Spleen (tissue), 11 donors: ENCODE measurements around the gene RPRD1B. TPM values are rescaled to one million over a fixed set of nuclear protein-coding genes. Genes with fewer than 3 reads are reported as not detected.
A peak's percentile ranks its signal among the peaks of the same experiment; 100 is the strongest.

Experiments
- DNase-seq: peaks from one replicate; pipeline ENCODE4 v3.0.0-alpha.2; 2020
- H3K27ac ChIP-seq, 8 donors: fragments of 200-600 bp; sonication (generic) in 7 of 8; 1 replicate in 4 of 8; 2 replicates in 4 of 8; pipeline versions ENCODE4 v1.5.0 to v1.8.0; 2016 to 2021; ENCODE audit warnings: inconsistent platforms in 4 of 8, mild to moderate bottlenecking in 4 of 8, moderate library complexity in 1 of 8
- H3K27me3 ChIP-seq, 7 donors: fragments of 200-600 bp; sonication (generic) in 6 of 7; replicated peaks in 1 of 7; 1 replicate in 4 of 7; 2 replicates in 3 of 7; pipeline versions ENCODE4 v1.5.0 to v1.8.0; 2016 to 2021; ENCODE audit warnings: inconsistent platforms in 3 of 7, mild to moderate bottlenecking in 1 of 7
- H3K36me3 ChIP-seq, 6 donors: fragments of 200-600 bp; sonication (generic) in 5 of 6; 1 replicate in 4 of 6; 2 replicates in 2 of 6; pipeline versions ENCODE4 v1.5.0 to v1.8.0; 2016 to 2021; ENCODE audit warnings: inconsistent platforms in 2 of 6
- H3K4me1 ChIP-seq, 6 donors: fragments of 200-600 bp; sonication (generic) in 5 of 6; 1 replicate in 3 of 6; 2 replicates in 3 of 6; pipeline versions ENCODE4 v1.5.0 to v1.8.0; 2016 to 2021; ENCODE audit warnings: inconsistent platforms in 3 of 6
- H3K4me3 ChIP-seq, 8 donors: fragments of 200-600 bp; sonication (generic) in 7 of 8; 1 replicate in 4 of 8; 2 replicates in 4 of 8; pipeline versions ENCODE4 v1.5.0 to v1.8.0; 2016 to 2021; ENCODE audit warnings: inconsistent platforms in 4 of 8, mild to moderate bottlenecking in 4 of 8, moderate library complexity in 2 of 8
- H3K9me3 ChIP-seq, 8 donors: fragments of 200-600 bp; sonication (generic) in 7 of 8; 1 replicate in 4 of 8; 2 replicates in 4 of 8; pipeline versions ENCODE4 v1.5.0 to v1.8.0; 2016 to 2021; ENCODE audit warnings: inconsistent platforms in 4 of 8
- POLR2A ChIP-seq, 3 donors: fragments of 450-650 bp; IDR thresholded peaks; one replicate each; pipeline ENCODE4 v1.5.1; 2017; ENCODE audit warnings: antibody characterized with exemption in 3 of 3, mild to moderate bottlenecking in 1 of 3
- POLR2AphosphoS5 ChIP-seq, 3 donors: sonication (generic); formaldehyde crosslinking; IDR thresholded peaks; one replicate each; pipeline ENCODE4 v1.5.1; 2017; ENCODE audit warnings: antibody characterized with exemption in 3 of 3
- WGBS, 5 donors: extraction: QIAGEN DNeasy Blood & Tissue Kit in 3 of 5; methylation state at CpG; one replicate each; pipeline versions ENCODE4 v1.1.5 to v1.1.7; 2013 to 2018; 5-methylcytosine and 5-hydroxymethylcytosine counted together
- intact Hi-C: fragments of 100-400 bp; cut with DNase I; formaldehyde crosslinking; loops from one replicate; pipeline ENCODE4 v1.15.0; 2023; ENCODE audit warnings: low total_unique reads
- polyA plus RNA-seq, 3 donors: library from polyadenylated mRNA; stranded (reverse); fragments of 200-250 nt; gene quantifications; one replicate each; pipeline ENCODE4 v1.2.1, GENCODE V29; 2013
- total RNA-seq, 7 donors: library from RNA; depleted of rRNA in 3 of 7; stranded (reverse); fragments of >200 nt in 3 of 7; fragmentation: NEBNext Ultra II Directional in 4 of 7; extraction: Animal tissue kit (Norgen Biotek cat#: 25700) in 4 of 7; gene quantifications; one replicate each; pipeline versions ENCODE4 v1.1.0 to v1.2.1, GENCODE V29; 2016 to 2021
- TF ChIP-seq, protein P1 (sequence below), 11 experiments: fragments of 200-600 bp in 7 of 11; fragments of 450-650 bp in 4 of 11; sonication (generic) in 4 of 11; IDR thresholded peaks in 8 of 11; conservative IDR thresholded peaks in 3 of 11; 1 replicate in 7 of 11; 2 replicates in 4 of 11; pipeline versions ENCODE4 v1.4.0 to v1.8.0; 2016 to 2021; ENCODE audit warnings: antibody characterized with exemption in 11 of 11, inconsistent platforms in 4 of 11, mild to moderate bottlenecking in 1 of 11
- donor health status: healthy with polysubstance abuse.
- donor health status: DM: no; HTN: no; CAD: no; lungs with moderate emphysema.
- donor health status: DM: no; HTN: no; CAD: no.
- donor health status: Bipolar disorder and iron deficiency.
- donor health status: healthy.
- donor health status: DM: no; HTN: no; CAD: no.
- donor health status: DM: yes; HTN: yes; CAD: no.

RPRD1B gene
- total and polyA plus RNA-seq, 10 donors = 7.1 to 42.0 (median 31.2) TPM

DNA sequence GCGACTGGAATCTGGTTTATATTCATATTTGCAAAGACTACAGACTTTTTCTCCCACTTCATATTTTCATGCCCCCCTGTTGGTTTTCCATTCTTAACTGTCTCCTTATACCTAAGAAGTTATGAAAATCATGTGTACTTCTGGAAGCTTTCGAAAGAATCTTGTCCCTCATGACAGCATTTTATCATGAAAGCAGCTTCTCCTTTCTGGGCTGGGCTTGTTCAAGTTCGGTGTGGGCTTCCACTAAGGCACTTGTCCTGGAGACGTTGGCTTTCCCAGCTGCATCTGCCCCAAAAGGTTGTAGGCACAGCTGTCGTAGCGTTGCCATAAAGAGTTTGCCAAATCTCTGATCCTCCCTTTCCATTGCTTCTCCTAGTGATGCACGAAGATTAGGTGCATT is 56.5 kb downstream of the RPRD1B start:
- no peak for DNase-seq
- H3K9me3 ChIP-seq = no peaks in the 10 kb centered on the region
- TF ChIP-seq POLR2A (IDR thresholded peaks at IDR 0.05) (no peak), POLR2AphosphoS5 (IDR thresholded peaks at IDR 0.05) (no peak)
- peaks cover 30 to 64% (median 38%) of the 10 kb centered on the region in 6 donors for H3K4me1 ChIP-seq
- intact Hi-C loops = no loop called here
- H3K27ac ChIP-seq = peak overlapping the region in 2 of 8 donors; percentile 88 to 90
- WGBS, 5 donors = 84 to 93% (median 85%) methylated on average over 7 of the region's 7 CpGs
- peaks cover 0 to 63% (median 43%) of the 10 kb centered on the region in 6 donors for H3K36me3 ChIP-seq
- H3K4me3 ChIP-seq = no peak overlapping the region
- H3K27me3 ChIP-seq = no peaks in the 10 kb centered on the region

DNA sequence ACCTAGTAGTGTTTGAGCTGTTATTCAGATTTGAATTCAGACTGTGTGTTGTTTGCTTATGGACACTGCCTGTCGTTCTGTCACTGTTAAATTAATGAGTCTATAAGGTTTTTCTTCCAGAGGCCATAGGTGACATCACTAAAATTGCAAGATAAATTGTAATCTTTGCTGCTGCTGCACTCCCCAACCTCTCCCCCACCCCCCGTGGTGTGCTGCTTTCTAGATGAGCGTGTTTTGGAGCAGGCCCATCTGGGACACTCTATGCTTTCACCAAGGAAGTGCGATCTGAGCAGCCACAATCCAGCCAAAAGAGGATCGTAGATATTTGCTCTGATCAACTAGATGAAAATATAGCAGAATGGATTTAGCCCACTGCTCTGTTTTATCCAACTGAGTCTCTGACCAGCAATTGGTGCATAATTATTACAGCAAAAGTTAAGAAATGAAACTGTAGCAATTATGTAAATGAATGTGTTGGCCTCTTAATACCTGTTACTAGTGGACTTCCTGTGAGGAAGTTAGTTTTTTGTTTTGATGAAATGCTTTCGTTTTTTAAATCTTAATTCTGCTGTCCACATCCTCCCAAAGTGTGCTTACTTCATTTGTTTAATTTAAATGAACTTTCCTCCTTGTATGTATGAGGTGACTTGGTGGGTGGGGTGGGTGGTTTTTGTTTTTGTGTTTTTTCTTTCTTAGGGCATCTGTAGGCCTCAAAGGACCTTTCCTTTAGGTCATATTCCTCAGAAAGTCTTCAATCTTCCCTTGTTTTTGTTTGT is 58.1 kb downstream of the RPRD1B start:
- Histone ChIP-seq H3K27me3 (no peaks in the 10 kb centered on the region), H3K36me3 (peaks cover 0 to 47% (median 34%) of the 10 kb centered on the region in 6 donors), H3K4me3 (peak overlapping the region in 1 of 8 donors; percentile 30), H3K4me1 (peaks cover 30 to 76% (median 48%) of the 10 kb centered on the region in 6 donors), H3K27ac (peak overlapping the region; percentile 66 to 90 (median 84)), H3K9me3 (no peaks in the 10 kb centered on the region)
- DNase-seq = no peak
- intact Hi-C loops = no loop called here
- WGBS, 5 donors = 37 to 55% (median 45%) methylated on average over 6 of the region's 6 CpGs
- no peak for TF ChIP-seq POLR2A (IDR thresholded peaks at IDR 0.05)
- no peak for TF ChIP-seq POLR2AphosphoS5 (IDR thresholded peaks at IDR 0.05)

DNA sequence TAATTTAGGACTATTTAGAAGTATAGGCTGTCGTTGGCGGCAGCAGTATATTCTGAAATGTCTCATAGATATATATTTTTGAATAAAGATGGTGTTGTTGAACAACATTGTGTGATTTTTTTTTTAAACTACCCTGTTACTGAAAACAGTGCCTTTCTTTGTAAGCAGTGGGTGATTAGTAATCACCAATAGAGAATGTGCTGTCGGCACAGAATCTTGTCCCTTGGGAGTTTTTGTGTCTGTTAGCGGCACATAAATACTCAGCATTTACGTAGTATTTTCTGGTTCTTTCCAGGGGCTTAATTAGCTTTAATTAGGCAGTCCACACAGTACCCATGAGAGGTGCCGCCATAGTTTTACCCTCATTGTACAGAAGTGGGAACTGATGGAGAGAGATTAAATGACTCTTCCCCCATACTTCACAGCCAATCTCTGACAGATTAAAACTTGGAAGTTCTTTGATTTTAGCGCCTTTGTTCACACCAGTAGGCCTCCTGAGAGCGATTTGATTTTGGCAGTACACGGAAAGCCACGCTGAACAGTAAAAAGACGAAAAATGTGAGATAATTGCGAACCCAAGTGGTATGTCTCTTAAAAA is 58.8 kb downstream of the RPRD1B start:
- intact Hi-C loops = no loop called here
- DNase-seq = no peak
- Histone ChIP-seq H3K9me3 (no peaks in the 10 kb centered on the region), H3K36me3 (peaks cover 0 to 40% (median 30%) of the 10 kb centered on the region in 6 donors), H3K27ac (peak overlapping the region; percentile 66 to 90 (median 84)), H3K4me1 (peaks cover 30 to 78% (median 48%) of the 10 kb centered on the region in 6 donors), H3K27me3 (no peaks in the 10 kb centered on the region), H3K4me3 (peak overlapping the region in 1 of 8 donors; percentile 30)
- TF ChIP-seq, protein P1, sequence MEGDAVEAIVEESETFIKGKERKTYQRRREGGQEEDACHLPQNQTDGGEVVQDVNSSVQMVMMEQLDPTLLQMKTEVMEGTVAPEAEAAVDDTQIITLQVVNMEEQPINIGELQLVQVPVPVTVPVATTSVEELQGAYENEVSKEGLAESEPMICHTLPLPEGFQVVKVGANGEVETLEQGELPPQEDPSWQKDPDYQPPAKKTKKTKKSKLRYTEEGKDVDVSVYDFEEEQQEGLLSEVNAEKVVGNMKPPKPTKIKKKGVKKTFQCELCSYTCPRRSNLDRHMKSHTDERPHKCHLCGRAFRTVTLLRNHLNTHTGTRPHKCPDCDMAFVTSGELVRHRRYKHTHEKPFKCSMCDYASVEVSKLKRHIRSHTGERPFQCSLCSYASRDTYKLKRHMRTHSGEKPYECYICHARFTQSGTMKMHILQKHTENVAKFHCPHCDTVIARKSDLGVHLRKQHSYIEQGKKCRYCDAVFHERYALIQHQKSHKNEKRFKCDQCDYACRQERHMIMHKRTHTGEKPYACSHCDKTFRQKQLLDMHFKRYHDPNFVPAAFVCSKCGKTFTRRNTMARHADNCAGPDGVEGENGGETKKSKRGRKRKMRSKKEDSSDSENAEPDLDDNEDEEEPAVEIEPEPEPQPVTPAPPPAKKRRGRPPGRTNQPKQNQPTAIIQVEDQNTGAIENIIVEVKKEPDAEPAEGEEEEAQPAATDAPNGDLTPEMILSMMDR (IDR thresholded peaks at IDR 0.05 in 8 of 11, conservative IDR thresholded peaks at IDR 0.05 in 3 of 11) = no peak
- TF ChIP-seq POLR2A (IDR thresholded peaks at IDR 0.05) (no peak), POLR2AphosphoS5 (IDR thresholded peaks at IDR 0.05) (no peak)
- 84 to 91% (median 87%) methylated on average over 12 of the region's 12 CpGs for WGBS, 5 donors

DNA sequence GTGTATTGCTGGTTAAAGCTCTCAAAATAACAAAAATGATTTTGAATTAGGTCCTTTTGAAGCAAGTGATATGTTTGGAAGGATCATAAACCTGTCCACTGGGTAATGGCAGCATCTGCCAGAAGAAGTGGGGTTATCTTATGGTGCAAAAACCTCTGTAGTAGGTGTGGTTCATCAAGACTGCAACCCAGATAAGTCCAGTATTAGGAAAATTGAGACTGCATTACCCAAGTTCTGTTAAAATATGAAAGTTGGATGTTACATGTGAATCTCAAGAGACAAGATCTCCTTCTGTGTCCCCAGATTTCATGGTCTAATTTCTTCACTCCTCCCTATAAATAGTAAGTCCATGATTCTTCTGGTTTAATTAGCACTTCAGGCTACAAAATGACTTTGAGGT is 59.4 kb downstream of the RPRD1B start:
- intact Hi-C loops = no loop called here
- Histone ChIP-seq H3K27me3 (no peaks in the 10 kb centered on the region), H3K36me3 (peaks cover 0 to 34% (median 27%) of the 10 kb centered on the region in 6 donors), H3K27ac (peak overlapping the region; percentile 3 to 90 (median 84)), H3K4me3 (no peak overlapping the region), H3K9me3 (no peaks in the 10 kb centered on the region), H3K4me1 (peaks cover 30 to 78% (median 48%) of the 10 kb centered on the region in 6 donors)
- TF ChIP-seq, protein P1 (IDR thresholded peaks at IDR 0.05 in 8 of 11, conservative IDR thresholded peaks at IDR 0.05 in 3 of 11) = no peak
- TF ChIP-seq POLR2A (IDR thresholded peaks at IDR 0.05) = no peak
- no peak for TF ChIP-seq POLR2AphosphoS5 (IDR thresholded peaks at IDR 0.05)
- no peak for DNase-seq

DNA sequence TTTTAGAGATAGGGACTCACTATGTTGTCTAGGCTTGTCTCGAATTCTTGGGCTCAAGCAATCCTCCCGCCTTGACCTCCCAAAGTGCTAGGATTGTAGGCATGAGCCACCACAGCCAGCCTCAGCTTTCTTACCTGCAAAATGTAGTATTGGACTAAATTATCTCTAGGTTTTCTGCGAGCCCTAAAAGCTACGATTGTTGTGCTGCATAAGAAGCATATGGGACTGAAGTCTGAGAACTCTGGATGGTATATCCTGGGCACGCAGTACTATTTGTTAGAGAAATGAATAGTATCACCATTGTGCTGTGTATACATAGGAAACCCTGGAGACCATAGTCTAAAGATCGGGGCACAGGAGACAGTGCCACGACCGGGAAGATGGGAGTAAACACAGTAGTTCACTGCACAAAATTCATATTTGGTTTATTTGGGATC is 60.1 kb downstream of the RPRD1B start:
- TF ChIP-seq POLR2A (IDR thresholded peaks at IDR 0.05) (no peak), POLR2AphosphoS5 (IDR thresholded peaks at IDR 0.05) (no peak)
- TF ChIP-seq, protein P1 (IDR thresholded peaks at IDR 0.05 in 8 of 11, conservative IDR thresholded peaks at IDR 0.05 in 3 of 11) = no peak
- peaks cover 30 to 80% (median 48%) of the 10 kb centered on the region in 6 donors for H3K4me1 ChIP-seq
- WGBS, 5 donors = 88 to 96% (median 90%) methylated on average over 8 of the region's 8 CpGs
- H3K27ac ChIP-seq = peak overlapping the region; percentile 64 to 90 (median 84)
- no peak overlapping the region for H3K4me3 ChIP-seq
- H3K27me3 ChIP-seq = no peaks in the 10 kb centered on the region
- DNase-seq = no peak
- intact Hi-C loops = no loop called here
- peaks cover 0 to 27% (median 22%) of the 10 kb centered on the region in 6 donors for H3K36me3 ChIP-seq
- no peaks in the 10 kb centered on the region for H3K9me3 ChIP-seq
